GM18868 (cell line): Measurements from ENCODE around the gene CFAP97D2.
"Not testable (repeated sequence)": the region's sequence is repeated elsewhere in the genome, so short reads cannot be mapped to it uniquely, and the experiment has no call there.

Experiments
- ATAC-seq: cut with Tn5 transposase; IDR thresholded peaks from one replicate; pipeline ENCODE4 v1.9.1; 2021; ENCODE audit warnings: mild to moderate bottlenecking, moderate library complexity; ENCODE audit not compliant: unreplicated experiment

Gene CFAP97D2

DNA sequence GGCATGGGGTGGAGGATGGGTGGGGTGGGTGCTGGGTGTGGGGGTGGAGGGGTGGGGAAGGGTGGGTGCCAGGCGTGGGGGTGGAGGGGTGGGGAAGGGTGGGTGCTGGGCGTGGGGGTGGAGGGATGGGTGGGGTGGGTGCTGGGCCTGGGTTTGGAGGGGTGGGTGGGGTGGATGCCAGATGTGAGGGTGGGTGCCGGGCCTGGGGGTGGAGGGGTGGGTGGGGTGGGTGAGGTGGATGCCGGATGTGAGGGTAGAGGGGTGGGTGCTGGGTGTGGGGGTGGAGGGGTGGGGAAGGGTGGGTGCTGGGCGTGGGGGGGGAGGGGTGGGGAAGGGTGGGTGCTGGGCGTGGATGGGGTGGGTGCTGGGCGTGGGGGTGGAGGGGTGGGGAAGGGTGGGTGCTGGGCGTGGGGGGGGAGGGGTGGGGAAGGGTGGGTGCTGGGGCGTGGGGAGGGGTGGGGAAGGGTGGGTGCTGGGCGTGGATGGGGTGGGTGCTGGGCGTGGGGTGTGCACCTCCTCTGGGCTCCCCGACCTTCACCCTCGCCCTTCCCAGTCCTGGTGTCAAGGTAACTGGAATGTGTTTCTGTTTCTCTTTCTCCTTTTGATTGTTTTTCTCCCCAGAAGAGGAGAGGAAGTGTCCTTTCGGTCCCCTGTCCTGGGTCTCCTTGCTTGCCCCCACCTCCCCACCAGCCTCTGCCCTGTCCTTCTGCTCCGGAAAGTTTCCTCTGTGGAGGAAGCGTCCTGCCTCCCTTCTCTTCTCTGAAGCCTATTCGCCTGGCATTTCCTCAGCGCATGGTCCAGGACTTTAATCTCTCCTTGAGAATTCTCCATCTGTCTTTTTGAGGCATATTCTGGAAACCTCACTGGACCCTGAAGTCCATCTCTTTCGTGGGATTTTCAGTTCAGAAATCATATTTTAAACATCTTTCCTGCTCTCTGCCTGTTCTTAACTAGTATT lies 22.9 kb upstream of the CFAP97D2 start:
- ATAC-seq: no peak

- ATAC-seq: no peak
Measured at GRCh38 chr13:114157869-114158495, 21.1 kb upstream of the CFAP97D2 start.

DNA sequence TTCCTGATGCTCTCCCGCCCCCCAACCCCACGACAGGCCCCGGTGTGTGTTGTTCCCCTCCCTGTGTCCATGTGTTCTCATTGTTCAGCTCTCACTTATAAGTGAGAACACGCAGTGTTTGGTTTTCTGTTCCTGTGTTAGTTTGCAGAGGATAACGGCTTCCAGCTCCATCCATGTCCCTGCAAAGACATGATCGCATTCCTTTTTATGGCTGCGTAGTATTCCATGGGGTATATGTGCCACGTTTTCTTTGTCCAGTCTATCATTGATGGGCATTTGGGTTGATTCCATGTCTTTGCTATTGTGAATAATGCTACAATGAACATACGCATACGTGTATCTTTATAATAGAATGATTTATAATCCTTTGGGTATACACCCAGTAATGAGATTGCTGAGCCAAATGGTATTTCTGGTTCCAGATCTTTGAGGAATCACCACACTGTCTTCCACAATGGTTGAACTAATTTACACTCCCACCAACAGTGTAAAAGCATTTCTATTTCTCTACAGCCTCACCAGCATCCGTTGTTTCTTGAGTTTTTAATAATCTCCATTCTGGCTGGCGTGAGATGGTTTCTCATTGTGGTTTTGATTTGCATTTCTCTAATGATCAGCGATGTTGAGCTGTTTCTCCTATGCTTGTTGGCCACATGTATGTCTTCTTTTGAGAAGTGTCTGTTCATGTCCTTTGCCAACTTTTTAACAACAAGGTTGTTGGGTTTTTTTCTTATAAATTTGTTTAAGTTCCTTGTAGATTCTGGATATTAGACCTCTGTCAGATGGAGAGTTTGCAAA lies 20.0 kb upstream of the CFAP97D2 start:
- ATAC-seq: not testable (repeated sequence)

- ATAC-seq: no peak
Measured at GRCh38 chr13:114161028-114161556, 18.0 kb upstream of the CFAP97D2 start.

DNA sequence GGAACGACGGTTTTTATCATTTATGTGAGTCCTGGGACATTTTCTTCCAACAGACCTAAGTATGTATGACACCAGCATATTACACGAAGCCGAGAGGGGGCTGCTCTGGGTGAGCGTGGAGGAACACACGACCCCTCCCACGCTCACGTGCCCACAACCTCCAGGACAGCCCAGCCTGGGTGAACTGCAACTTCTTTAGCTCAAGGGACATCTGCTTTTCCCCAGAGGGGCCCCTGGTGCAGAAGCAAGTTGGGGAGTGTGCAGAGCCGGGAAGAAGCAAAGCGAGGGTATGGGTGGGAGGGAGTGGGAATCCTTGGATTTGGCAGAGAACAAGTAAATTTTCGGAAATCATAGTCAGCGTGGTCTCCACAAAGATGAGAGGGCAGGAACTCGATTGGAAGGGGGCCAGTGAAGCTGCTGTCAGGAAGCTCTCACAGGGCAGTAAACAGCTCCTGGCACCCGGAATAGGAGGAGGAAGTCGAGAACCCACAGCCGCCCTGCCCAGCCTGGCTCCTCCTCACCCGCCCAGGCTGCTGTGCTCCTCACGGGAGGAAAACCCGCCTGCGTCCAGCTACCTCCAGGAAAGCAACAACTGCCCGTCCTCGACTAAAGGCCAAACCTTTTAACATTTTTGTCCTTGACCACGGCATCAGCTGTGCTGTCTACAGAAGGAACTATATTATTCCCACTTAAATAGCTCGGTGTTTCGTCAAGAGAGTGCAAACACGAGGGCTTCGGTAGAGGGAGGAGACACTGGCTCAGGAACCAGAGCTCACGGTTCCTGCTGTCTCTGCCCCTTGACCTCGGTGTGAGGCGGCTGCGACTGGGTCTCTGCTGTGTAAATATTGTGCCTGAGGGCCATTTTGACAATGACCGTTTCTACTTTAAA lies 17.2 kb upstream of the CFAP97D2 start:
- ATAC-seq: no peak

DNA sequence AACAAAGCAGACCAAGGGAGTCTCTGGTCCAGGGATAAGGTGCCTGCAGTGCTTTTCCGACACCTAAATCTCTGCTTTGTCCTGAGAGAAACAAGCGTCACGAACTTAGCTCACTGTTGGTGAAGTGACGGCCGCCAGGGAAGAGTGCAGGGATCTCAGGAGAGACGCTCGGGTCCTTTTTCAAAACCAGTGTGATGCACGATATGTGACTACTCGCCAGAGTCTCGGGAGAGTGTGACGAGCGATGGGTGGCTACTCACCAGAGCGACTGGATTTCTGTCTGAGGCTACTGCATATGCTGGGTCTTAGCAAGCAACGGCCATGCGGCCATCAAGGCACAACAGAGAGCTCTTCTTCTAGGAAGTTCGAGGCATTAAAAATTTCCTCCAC lies 16.5 kb upstream of the CFAP97D2 start:
- no peak for ATAC-seq

DNA sequence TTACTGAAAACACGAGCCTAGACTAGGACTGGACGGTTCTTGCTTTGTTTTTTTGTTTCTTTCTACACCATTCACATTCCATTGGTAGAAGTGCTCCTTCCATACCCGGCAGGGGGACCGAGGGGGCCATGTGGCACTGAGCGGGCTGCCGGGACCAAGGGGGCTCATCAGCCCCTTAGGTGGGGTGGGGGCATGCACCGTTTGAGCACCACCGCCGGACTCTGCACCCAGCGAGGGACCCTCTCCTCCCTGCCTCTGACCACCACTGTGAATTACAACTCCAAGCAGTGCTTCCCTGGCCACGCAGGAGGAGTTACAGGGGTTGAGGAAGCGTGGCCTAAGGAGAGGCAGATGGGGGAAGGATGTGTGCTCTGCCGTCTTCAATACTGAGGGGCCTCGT lies 15.0 kb upstream of the CFAP97D2 start:
- ATAC-seq: no peak

DNA sequence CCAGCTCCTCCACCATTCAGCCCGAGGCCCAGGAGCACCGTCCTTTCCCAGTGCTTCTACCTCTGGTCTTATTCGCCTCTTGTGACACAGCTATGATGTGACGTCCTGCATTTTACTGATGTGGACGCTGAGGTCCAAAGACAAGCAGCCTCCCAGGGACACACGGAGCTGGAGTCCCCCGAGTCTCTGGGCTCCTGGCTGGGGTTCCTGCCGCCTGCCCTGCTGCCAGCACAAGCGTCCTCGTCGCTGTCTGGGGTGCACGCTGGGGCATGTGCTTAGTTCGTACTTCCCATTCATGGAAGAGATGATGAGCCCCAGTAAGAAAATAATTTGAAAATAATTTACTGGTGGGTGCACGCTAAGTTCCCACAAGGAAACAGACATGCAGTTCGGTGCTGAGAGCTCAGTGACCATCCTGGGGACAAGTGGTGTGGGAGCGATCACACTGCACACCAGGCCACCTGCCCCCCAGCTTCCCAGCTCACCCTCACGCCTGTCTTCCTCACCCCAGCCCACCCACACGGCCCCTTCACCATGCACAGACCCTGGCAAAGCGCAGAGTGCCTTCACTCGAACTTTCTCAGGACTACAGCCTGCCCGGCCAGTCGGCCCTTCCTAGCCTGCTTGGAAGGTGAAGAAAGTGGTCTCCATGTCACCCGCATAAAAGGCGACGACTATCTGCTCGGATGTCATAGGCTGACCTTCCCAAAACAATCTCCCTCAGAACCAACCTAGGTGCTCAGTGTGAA lies 14.2 kb upstream of the CFAP97D2 start:
- ATAC-seq: no peak

- ATAC-seq: no peak
Measured at GRCh38 chr13:114166381-114167131, 12.5 kb upstream of the CFAP97D2 start.

DNA sequence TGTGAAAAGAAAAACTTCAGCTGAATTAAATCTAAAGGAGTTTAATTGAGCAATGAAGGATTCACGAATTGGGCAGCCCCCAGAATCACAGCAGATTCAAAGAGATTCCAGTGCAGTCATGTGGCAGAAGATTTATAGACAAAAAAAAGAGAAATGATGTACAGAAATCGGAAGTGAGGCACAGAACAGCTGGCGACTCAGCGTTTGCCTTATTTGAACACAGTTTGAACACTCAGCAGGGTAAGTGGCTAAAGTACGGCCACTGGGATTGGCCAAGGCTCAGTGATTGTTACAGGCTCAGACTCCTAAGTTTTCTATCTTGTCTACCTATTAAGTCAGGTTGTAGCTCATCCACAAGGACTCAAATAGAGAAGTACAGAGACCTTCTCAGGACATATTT lies 11.6 kb upstream of the CFAP97D2 start:
- ATAC-seq: no peak

- no peak for ATAC-seq
Measured at GRCh38 chr13:114167885-114168284, 11.2 kb upstream of the CFAP97D2 start.

DNA sequence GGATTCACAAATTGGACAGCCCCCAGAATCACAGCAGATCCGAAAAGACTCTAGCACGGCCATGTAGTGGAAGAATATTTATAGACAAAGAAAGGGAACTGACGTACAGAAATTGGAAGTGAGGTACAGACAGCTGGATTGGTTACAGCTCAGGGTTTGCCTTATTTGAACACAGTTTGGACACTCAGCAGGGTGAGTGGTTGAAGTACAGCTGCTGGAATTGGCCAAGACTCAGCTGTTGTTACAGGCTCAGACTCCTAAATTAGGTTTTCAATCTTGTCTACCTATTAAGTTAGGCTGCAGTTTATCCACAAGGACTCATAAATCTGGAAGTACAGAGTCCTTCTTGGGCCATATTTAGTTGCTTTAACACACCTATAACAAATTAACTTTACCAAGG lies 5.8 kb upstream of the CFAP97D2 start:
- ATAC-seq: no peak

DNA sequence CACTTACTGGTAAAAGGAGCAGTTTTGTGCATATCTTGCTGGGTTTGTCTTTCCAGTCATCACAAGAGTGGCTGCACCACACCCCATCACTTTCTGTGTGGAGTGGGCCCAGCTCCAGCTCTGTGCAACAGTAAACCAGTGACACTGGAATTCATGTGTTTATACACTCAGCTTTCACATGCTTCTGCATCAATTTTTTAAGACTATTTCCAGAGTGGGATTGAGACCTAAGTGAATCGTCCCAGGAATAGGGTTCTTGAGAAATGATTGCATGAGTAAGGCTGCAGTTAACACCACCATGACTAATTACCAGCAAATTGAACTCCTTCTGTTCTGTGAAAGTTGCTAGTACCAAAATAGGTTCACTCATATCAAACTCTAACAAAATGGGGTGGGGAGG lies 5.3 kb upstream of the CFAP97D2 start:
- no peak for ATAC-seq

DNA sequence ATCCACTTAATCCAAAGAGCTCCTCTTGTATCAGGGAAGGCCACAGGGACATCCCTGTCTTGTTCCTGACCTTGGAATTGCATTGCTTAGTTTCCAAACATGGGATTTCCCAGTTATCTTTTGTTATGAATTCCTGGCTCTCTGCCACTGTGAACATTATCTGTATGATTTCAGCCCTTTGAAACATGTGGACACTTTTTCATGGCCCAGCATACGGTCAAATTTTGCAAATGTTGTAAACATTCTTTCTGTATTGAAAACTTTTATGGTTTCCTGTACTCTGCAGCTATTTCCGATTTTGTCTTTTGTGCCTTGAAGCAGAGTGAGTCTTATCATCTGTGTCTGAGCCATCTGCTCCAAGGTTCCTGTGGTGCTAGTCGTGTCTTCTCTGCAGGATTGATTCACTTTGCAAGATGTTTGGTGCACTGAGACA lies 4.5 kb upstream of the CFAP97D2 start:
- ATAC-seq: no peak

DNA sequence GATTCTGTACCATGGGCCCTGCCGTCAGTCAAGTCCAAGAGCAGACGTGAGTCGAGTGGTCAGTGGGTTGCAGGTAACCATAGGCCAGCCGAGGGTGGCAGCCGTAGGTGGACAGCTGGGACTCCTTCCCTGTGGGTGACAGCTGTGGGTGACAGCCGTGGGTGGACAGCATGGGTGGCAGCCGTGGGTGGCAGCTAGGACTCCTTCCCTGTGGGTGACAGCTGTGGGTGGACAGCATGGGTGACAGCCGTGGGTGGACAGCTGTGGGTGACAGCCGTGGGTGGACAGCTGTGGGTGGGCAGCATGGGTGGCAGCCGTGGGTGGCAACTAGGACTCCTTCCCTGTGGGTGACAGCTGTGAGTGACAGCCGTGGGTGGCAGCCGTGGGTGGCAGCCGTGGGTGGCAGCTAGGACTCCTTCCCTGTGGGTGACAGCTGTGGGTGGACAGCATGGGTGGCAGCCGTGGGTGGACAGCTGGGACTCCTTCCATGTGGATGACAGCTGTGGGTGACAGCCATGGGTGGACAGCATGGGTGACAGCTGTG lies 2.6 kb upstream of the CFAP97D2 start:
- not testable (repeated sequence) for ATAC-seq

GRCh38 chr13:114177245-114178010 lies 1.6 kb upstream of the CFAP97D2 start:
- no peak for ATAC-seq

GRCh38 chr13:114185182-114185971 lies 6.3 kb downstream of the CFAP97D2 start:
- no peak for ATAC-seq
